Activated naive CD8-positive, alpha-beta T cell (primary cell): Measurements from ENCODE around the gene MSH5.
"Not testable (repeated sequence)": the region's sequence is repeated elsewhere in the genome, so short reads cannot be mapped to it uniquely, and the experiment has no call there.

Experiments
- H3K27ac Mint-ChIP-seq: one replicate; pipeline ENCODE4 v1.8.0; 2021; ENCODE audit warnings: mixed read lengths
- H3K27me3 Mint-ChIP-seq: one replicate; pipeline ENCODE4 v1.8.0; 2021; ENCODE audit warnings: mixed read lengths
- H3K36me3 Mint-ChIP-seq: one replicate; pipeline ENCODE4 v1.8.0; 2021; ENCODE audit warnings: mixed read lengths
- H3K4me1 Mint-ChIP-seq: one replicate; pipeline ENCODE4 v1.8.0; 2021; ENCODE audit warnings: low read depth, mixed read lengths
- H3K4me3 Mint-ChIP-seq: one replicate; pipeline ENCODE4 v1.8.0; 2021; ENCODE audit warnings: mild to moderate bottlenecking, mixed read lengths
- H3K9me3 Mint-ChIP-seq: one replicate; pipeline ENCODE4 v1.8.0; 2021; ENCODE audit warnings: low read depth, mixed read lengths

Gene MSH5

GRCh38 chr6:31706599-31706998 is 33.2 kb upstream of the MSH5 start, which contains the start of gene LY6G6F:
Gene LY6G6F, plus strand, starts transcription at chr6:31706866. Its CDS starts 41 bp downstream, at chr6:31706907.
- Mint-ChIP-seq H3K36me3 (peaks cover 2% of the 10 kb centered on the region), H3K27ac (no peak within 1 kb of the TSS), H3K4me1 (peaks cover 24% of the 10 kb centered on the region)

GRCh38 chr6:31707701-31708100 is 32.1 kb upstream of the MSH5 start:
- H3K4me1 Mint-ChIP-seq = peaks cover 14% of the 10 kb centered on the region
- no peak overlapping the region for H3K27ac Mint-ChIP-seq
- H3K4me3 Mint-ChIP-seq = no peak overlapping the region
- H3K36me3 Mint-ChIP-seq = peaks cover 2% of the 10 kb centered on the region
- H3K9me3 Mint-ChIP-seq = no peaks in the 10 kb centered on the region
- H3K27me3 Mint-ChIP-seq = no peaks in the 10 kb centered on the region

More at GRCh38 chr6:31706599-31706998, 33.2 kb upstream of the MSH5 start, which contains the start of gene LY6G6F:
- Mint-ChIP-seq H3K9me3 (no peaks in the 10 kb centered on the region), H3K4me3 (no peak within 1 kb of the TSS), H3K27me3 (no peaks in the 10 kb centered on the region)

- peaks cover 14% of the 10 kb centered on the region for H3K4me1 Mint-ChIP-seq
- no peak overlapping the region for H3K4me3 Mint-ChIP-seq
- no peak overlapping the region for H3K27ac Mint-ChIP-seq
- peaks cover 2% of the 10 kb centered on the region for H3K36me3 Mint-ChIP-seq
- no peaks in the 10 kb centered on the region for H3K9me3 Mint-ChIP-seq
- no peaks in the 10 kb centered on the region for H3K27me3 Mint-ChIP-seq
Measured at GRCh38 chr6:31708224-31708623, 31.6 kb upstream of the MSH5 start.

GRCh38 chr6:31709157-31709556 is 30.6 kb upstream of the MSH5 start:
- H3K4me1 Mint-ChIP-seq = peaks cover 14% of the 10 kb centered on the region
- not testable (repeated sequence) for H3K9me3 Mint-ChIP-seq, H3K4me3 Mint-ChIP-seq, H3K27ac Mint-ChIP-seq, H3K27me3 Mint-ChIP-seq, H3K36me3 Mint-ChIP-seq

GRCh38 chr6:31710523-31711219 is 29.1 kb upstream of the MSH5 start:
- Mint-ChIP-seq H3K9me3 (no peaks in the 10 kb centered on the region), H3K4me3 (no peak overlapping the region), H3K27me3 (no peaks in the 10 kb centered on the region), H3K27ac (no peak overlapping the region), H3K36me3 (no peaks in the 10 kb centered on the region), H3K4me1 (peaks cover 17% of the 10 kb centered on the region)

- Mint-ChIP-seq H3K4me3 (no peak overlapping the region), H3K27ac (no peak overlapping the region)
Measured at GRCh38 chr6:31711233-31711632, 28.6 kb upstream of the MSH5 start.

GRCh38 chr6:31712296-31712695 is 27.5 kb upstream of the MSH5 start:
- Mint-ChIP-seq H3K4me1 (peaks cover 17% of the 10 kb centered on the region), H3K27me3 (no peaks in the 10 kb centered on the region), H3K9me3 (no peaks in the 10 kb centered on the region), H3K27ac (no peak overlapping the region), H3K4me3 (no peak overlapping the region), H3K36me3 (no peaks in the 10 kb centered on the region)

More at GRCh38 chr6:31711233-31711632, 28.6 kb upstream of the MSH5 start:
- no peaks in the 10 kb centered on the region for H3K9me3 Mint-ChIP-seq
- no peaks in the 10 kb centered on the region for H3K27me3 Mint-ChIP-seq
- no peaks in the 10 kb centered on the region for H3K36me3 Mint-ChIP-seq
- peaks cover 17% of the 10 kb centered on the region for H3K4me1 Mint-ChIP-seq

GRCh38 chr6:31713465-31713864 is 26.3 kb upstream of the MSH5 start:
- Mint-ChIP-seq H3K27ac (no peak overlapping the region), H3K4me1 (peaks cover 17% of the 10 kb centered on the region)

GRCh38 chr6:31713991-31714684 is 25.7 kb upstream of the MSH5 start:
- H3K4me3 Mint-ChIP-seq = no peak overlapping the region
- no peaks in the 10 kb centered on the region for H3K36me3 Mint-ChIP-seq
- no peaks in the 10 kb centered on the region for H3K9me3 Mint-ChIP-seq
- H3K4me1 Mint-ChIP-seq = peaks cover 17% of the 10 kb centered on the region
- no peak overlapping the region for H3K27ac Mint-ChIP-seq
- no peaks in the 10 kb centered on the region for H3K27me3 Mint-ChIP-seq

More at GRCh38 chr6:31713465-31713864, 26.3 kb upstream of the MSH5 start:
- H3K9me3 Mint-ChIP-seq = no peaks in the 10 kb centered on the region
- no peaks in the 10 kb centered on the region for H3K27me3 Mint-ChIP-seq
- no peaks in the 10 kb centered on the region for H3K36me3 Mint-ChIP-seq
- H3K4me3 Mint-ChIP-seq = no peak overlapping the region

- Mint-ChIP-seq H3K9me3 (no peaks in the 10 kb centered on the region), H3K27me3 (no peaks in the 10 kb centered on the region), H3K36me3 (no peaks in the 10 kb centered on the region), H3K4me1 (peaks cover 17% of the 10 kb centered on the region), H3K4me3 (no peak within 1 kb of the TSS), H3K27ac (no peak within 1 kb of the TSS)
Measured at GRCh38 chr6:31715022-31715958, 24.5 kb upstream of the MSH5 start, which contains the start of gene LY6G6D. Gene LY6G6D, plus strand, starts transcription at chr6:31715348. Its CDS starts 8 bp downstream, at chr6:31715356.

GRCh38 chr6:31717499-31718222 is 22.1 kb upstream of the MSH5 start:
- no peak overlapping the region for H3K27ac Mint-ChIP-seq
- H3K36me3 Mint-ChIP-seq = no peaks in the 10 kb centered on the region
- no peaks in the 10 kb centered on the region for H3K27me3 Mint-ChIP-seq
- H3K4me1 Mint-ChIP-seq = peaks cover 10% of the 10 kb centered on the region
- H3K9me3 Mint-ChIP-seq = no peaks in the 10 kb centered on the region
- H3K4me3 Mint-ChIP-seq = no peak overlapping the region

- no peaks in the 10 kb centered on the region for H3K9me3 Mint-ChIP-seq
Measured at GRCh38 chr6:31718265-31718664, 21.5 kb upstream of the MSH5 start.

GRCh38 chr6:31719001-31719400 is 20.8 kb upstream of the MSH5 start:
- Mint-ChIP-seq H3K36me3 (no peaks in the 10 kb centered on the region), H3K9me3 (no peaks in the 10 kb centered on the region), H3K27me3 (no peaks in the 10 kb centered on the region), H3K4me1 (peaks cover 11% of the 10 kb centered on the region), H3K4me3 (no peak overlapping the region), H3K27ac (no peak overlapping the region)

More at GRCh38 chr6:31718265-31718664, 21.5 kb upstream of the MSH5 start:
- peaks cover 10% of the 10 kb centered on the region for H3K4me1 Mint-ChIP-seq
- H3K4me3 Mint-ChIP-seq = no peak overlapping the region
- H3K27ac Mint-ChIP-seq = no peak overlapping the region
- no peaks in the 10 kb centered on the region for H3K27me3 Mint-ChIP-seq
- no peaks in the 10 kb centered on the region for H3K36me3 Mint-ChIP-seq

GRCh38 chr6:31720196-31720770 is 19.5 kb upstream of the MSH5 start:
- Mint-ChIP-seq H3K4me1 (peaks cover 9% of the 10 kb centered on the region), H3K27me3 (no peaks in the 10 kb centered on the region), H3K4me3 (no peak overlapping the region), H3K36me3 (no peaks in the 10 kb centered on the region), H3K9me3 (no peaks in the 10 kb centered on the region), H3K27ac (no peak overlapping the region)
